Testis (tissue), 3 donors: ENCODE results near the gene MTUS2. TPM values are rescaled to one million over a fixed set of nuclear protein-coding genes. Genes with fewer than 3 reads are reported as not detected.
"Not testable (repeated sequence)": the region's sequence is repeated elsewhere in the genome, so short reads cannot be mapped to it uniquely, and the experiment has no call there.

Experiments used
- DNase-seq: peaks from one replicate; pipeline ENCODE4 v3.0.0-alpha.2; 2019
- H3K27ac ChIP-seq, 2 donors: fragments of 200-600 bp; sonication (generic); one replicate each; pipeline ENCODE4 v1.5.1; 2019
- H3K27me3 ChIP-seq: fragments of 200-600 bp; sonication (generic); one replicate; pipeline ENCODE4 v1.5.1; 2019
- H3K36me3 ChIP-seq: fragments of 200-600 bp; sonication (generic); one replicate; pipeline ENCODE4 v1.5.1; 2017; ENCODE audit warnings: low read depth; ENCODE audit errors: missing control alignments
- H3K4me1 ChIP-seq: fragments of 200-600 bp; sonication (generic); one replicate; pipeline ENCODE4 v1.5.1; 2019
- H3K4me3 ChIP-seq, 2 donors: fragments of 200-600 bp; sonication (generic); one replicate each; pipeline ENCODE4 v1.5.1; 2017 to 2019
- H3K9me3 ChIP-seq: fragments of 200-600 bp; sonication (generic); one replicate; pipeline ENCODE4 v1.5.1; 2017
- POLR2A ChIP-seq: fragments of 450-650 bp; IDR thresholded peaks from one replicate; pipeline ENCODE4 v1.6.1; 2017; ENCODE audit warnings: antibody characterized with exemption, mild to moderate bottlenecking, moderate library complexity
- WGBS, 2 donors: methylation state at CpG; one replicate each; pipeline ENCODE4 v1.1.5; 2018; 5-methylcytosine and 5-hydroxymethylcytosine counted together
- intact Hi-C: fragments of 100-400 bp; cut with DNase I; formaldehyde crosslinking; loops from one replicate; pipeline ENCODE4 v1.15.1; 2023; ENCODE audit warnings: low total_unique reads
- polyA plus RNA-seq: library from polyadenylated mRNA; stranded (reverse); fragments of 350-450 nt; fragmentation: Illumina TruSeq; extraction: RNeasy Lipid Tissue Mini Kit (QIAGEN cat#74804); gene quantifications from one replicate; pipeline ENCODE4 v1.2.3, GENCODE V29; 2014; ENCODE audit warnings: low read depth, low replicate concordance; ENCODE audit not compliant: insufficient read depth
- total RNA-seq, 2 donors: library from RNA; depleted of rRNA; stranded (reverse); fragments of >200 nt; gene quantifications; one replicate each; pipeline ENCODE4 v1.2.3, GENCODE V29; 2016
- TF ChIP-seq, protein P1 (sequence below), 3 experiments: fragments of 450-650 bp in 2 of 3; fragments of 200-600 bp in 1 of 3; sonication (generic) in 1 of 3; IDR thresholded peaks; one replicate each; pipeline ENCODE4 v1.5.1; 2016 to 2019; ENCODE audit warnings: antibody characterized with exemption in 3 of 3, mild to moderate bottlenecking in 2 of 3, moderate library complexity in 1 of 3

MTUS2 gene
- total and polyA plus RNA-seq, 3 donors from 2014 or later, result 2.1 to 9.2 (median 8.3) TPM

DNA sequence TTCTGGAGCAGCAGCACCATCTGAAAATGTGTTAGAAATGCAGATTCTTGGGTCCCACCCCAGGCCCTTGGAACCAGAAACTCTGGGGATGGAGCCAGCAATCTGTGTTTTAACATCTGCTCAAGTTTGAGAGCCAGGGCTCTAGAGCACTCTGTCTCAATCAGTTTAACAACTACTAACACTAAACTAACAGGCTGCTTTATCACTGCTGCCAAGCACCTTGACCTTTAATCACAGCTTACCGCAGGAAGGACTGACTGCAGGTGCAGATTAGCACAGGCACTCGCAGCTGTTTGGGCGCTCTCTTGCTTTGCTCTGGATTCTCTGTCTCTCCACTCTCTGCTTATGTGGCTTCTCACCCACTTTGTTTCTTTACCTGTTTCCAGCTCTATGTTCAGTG lies 163.5 kb downstream of the MTUS2 start:
- TF ChIP-seq, protein P1, sequence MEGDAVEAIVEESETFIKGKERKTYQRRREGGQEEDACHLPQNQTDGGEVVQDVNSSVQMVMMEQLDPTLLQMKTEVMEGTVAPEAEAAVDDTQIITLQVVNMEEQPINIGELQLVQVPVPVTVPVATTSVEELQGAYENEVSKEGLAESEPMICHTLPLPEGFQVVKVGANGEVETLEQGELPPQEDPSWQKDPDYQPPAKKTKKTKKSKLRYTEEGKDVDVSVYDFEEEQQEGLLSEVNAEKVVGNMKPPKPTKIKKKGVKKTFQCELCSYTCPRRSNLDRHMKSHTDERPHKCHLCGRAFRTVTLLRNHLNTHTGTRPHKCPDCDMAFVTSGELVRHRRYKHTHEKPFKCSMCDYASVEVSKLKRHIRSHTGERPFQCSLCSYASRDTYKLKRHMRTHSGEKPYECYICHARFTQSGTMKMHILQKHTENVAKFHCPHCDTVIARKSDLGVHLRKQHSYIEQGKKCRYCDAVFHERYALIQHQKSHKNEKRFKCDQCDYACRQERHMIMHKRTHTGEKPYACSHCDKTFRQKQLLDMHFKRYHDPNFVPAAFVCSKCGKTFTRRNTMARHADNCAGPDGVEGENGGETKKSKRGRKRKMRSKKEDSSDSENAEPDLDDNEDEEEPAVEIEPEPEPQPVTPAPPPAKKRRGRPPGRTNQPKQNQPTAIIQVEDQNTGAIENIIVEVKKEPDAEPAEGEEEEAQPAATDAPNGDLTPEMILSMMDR (IDR thresholded peaks at IDR 0.05), result no peak
- TF ChIP-seq POLR2A, result no peak
- Histone ChIP-seq H3K27ac (no peak overlapping the region), H3K36me3 (no peaks in the 10 kb centered on the region), H3K27me3 (no peaks in the 10 kb centered on the region), H3K4me1 (no peaks in the 10 kb centered on the region), H3K4me3 (no peak overlapping the region), H3K9me3 (no peaks in the 10 kb centered on the region)
- WGBS, 2 donors, result 40 to 48% methylated on average over 3 of the region's 3 CpGs
- intact Hi-C loops, result no loop called here
- no peak for DNase-seq

GRCh38 chr13:28984326-28984725 lies 164.2 kb downstream of the MTUS2 start:
- no peaks in the 10 kb centered on the region for H3K27me3 ChIP-seq
- H3K36me3 ChIP-seq, result no peaks in the 10 kb centered on the region
- no peak overlapping the region for H3K27ac ChIP-seq
- no peak for TF ChIP-seq POLR2A
- TF ChIP-seq, protein P1 (IDR thresholded peaks at IDR 0.05), result no peak
- no peaks in the 10 kb centered on the region for H3K9me3 ChIP-seq
- WGBS, 2 donors, result 64 to 79% methylated on average over 8 of the region's 8 CpGs
- DNase-seq, result no peak
- intact Hi-C loops, result no loop called here
- H3K4me1 ChIP-seq, result no peaks in the 10 kb centered on the region
- no peak overlapping the region for H3K4me3 ChIP-seq

DNA sequence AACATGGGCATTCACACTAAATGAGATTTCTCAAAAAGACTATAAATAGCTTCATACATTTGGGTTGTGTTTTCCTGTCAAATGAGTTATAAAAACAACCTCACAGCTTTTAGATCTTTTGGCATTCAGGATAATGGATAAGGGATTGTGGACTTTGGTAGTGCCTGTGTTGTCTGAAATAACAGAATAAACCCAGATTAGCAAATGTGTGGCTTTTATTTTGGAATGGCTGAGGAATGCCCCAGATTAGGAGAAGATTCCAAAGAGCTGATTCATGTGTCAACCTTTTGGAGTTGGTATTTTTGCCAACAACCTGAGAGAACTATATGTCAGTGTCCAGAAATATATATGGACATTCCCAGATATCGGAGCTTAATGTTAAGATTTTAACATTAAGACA lies 164.7 kb downstream of the MTUS2 start:
- Histone ChIP-seq H3K27me3 (no peaks in the 10 kb centered on the region), H3K4me1 (no peaks in the 10 kb centered on the region), H3K9me3 (no peaks in the 10 kb centered on the region), H3K4me3 (no peak overlapping the region), H3K36me3 (no peaks in the 10 kb centered on the region), H3K27ac (no peak overlapping the region)
- intact Hi-C loops, result no loop called here
- 85 to 86% methylated on average over 1 of the region's 1 CpG for WGBS, 2 donors
- TF ChIP-seq, protein P1 (IDR thresholded peaks at IDR 0.05), result no peak
- TF ChIP-seq POLR2A, result no peak
- DNase-seq, result no peak

GRCh38 chr13:28990378-28990777 lies 170.2 kb downstream of the MTUS2 start:
- DNase-seq, H3K27ac ChIP-seq, H3K36me3 ChIP-seq, intact Hi-C loops, H3K27me3 ChIP-seq, H3K4me1 ChIP-seq, H3K9me3 ChIP-seq, H3K4me3 ChIP-seq: not testable (repeated sequence)
- WGBS, 2 donors, result 67 to 68% methylated on average over 3 of the region's 3 CpGs

- no peak for DNase-seq
- Histone ChIP-seq H3K27ac (no peak overlapping the region), H3K27me3 (no peaks in the 10 kb centered on the region), H3K36me3 (no peaks in the 10 kb centered on the region), H3K4me1 (no peaks in the 10 kb centered on the region), H3K9me3 (no peaks in the 10 kb centered on the region), H3K4me3 (no peak overlapping the region)
- intact Hi-C loops, result no loop called here
- TF ChIP-seq POLR2A, result no peak
- TF ChIP-seq, protein P1 (IDR thresholded peaks at IDR 0.05), result no peak
Measured at GRCh38 chr13:28991764-28992163, 171.6 kb downstream of the MTUS2 start.
